GM12873 (cell line): ENCODE data around the gene S100P.

Experiments used
- CTCF ChIP-seq: IDR thresholded peaks from 2 replicates; pipeline ENCODE4 v1.5.1; 2012; ENCODE audit warnings: low read depth, mild to moderate bottlenecking, moderate library complexity, low read length, control low read depth; ENCODE audit not compliant: insufficient read depth; ENCODE audit errors: missing control alignments

Gene S100P

GRCh38 chr4:6716958-6717655, 23.4 kb downstream of the S100P start:
- no peak for TF ChIP-seq CTCF

DNA sequence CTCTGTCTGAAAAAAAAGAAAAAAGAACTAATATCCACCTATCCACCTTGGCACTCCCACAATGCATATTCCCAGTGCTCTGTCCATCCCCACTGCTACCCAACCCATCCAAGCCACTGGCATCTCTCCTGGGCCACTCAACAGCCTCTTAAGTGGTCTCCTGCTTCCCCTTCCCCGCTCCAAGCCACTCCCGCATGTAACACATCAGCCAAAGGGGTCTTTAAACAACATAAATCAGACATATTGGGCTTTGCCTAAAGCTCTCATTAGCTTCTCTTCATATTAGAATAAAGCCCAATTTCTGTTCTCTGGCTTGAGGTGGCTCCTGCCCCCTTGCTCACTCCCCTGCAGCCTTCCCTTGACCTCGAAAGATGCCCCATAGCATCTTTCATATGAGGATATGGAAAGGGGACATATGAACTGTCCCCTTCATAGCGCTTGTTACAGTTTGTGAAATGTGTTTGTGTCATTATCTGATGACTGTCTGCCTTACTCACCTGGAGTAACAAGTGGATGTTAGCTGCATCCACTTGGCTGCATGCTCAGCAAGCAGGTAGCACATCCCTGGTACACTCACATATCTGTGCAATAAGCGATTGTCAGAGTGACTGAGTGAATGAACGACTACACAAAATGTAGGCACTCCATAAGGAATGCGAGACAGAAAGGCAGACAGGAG, 25.4 kb downstream of the S100P start:
- TF ChIP-seq CTCF: no peak

DNA sequence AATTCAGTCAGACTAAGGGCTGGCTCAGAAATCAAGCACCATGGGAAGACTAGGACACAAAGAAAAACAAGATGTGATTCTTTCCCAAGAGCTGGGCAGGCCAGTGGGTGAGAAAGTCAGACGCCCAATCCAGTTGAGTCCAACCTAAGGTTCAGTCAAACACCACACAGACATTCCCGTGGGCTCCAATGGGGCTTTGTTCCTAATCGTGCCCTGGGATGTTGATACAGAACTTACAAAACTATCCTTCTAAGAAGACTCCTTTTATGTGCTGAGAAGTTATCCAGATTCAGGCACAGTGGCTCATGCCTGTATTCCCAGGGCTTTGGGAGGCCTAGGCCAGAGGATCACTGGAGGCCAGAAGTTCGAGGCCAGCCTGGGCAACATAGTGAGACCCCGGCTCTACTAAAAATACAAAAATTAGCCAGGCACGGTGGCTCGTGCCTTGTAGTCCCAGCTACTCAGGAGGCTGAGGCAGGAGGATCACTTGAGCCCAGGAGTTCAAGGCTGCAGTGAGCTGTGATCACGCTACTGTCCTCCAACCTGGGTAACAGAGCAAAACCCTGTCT, 26.0 kb downstream of the S100P start:
- no peak for TF ChIP-seq CTCF

DNA sequence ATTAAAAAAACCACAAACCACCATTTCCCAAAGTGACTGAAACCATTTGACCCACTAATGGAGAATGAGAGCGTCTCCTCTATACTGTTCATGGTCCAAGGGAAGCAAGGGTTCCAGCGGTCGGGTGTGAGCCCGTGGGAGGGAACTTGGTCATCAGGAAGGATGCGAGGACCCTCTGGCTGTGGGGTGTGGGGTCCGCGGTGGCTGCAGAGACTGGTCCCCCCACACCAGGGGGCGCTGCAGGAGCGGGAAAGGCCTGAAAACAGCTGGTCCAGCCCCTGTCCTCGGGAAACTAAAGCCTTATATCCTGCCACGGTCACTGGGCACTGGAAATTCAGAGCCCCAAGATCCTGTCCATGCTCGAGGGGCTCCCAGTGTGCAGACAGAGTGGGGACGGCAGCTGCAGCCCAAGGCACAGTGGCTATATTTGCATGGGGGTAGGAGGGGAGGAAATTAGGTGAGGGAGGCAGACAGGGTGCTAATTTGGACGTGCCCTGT, 26.6 kb downstream of the S100P start:
- TF ChIP-seq CTCF: peak; percentile 93

GRCh38 chr4:6721121-6721520, 27.4 kb downstream of the S100P start:
- TF ChIP-seq CTCF: no peak

DNA sequence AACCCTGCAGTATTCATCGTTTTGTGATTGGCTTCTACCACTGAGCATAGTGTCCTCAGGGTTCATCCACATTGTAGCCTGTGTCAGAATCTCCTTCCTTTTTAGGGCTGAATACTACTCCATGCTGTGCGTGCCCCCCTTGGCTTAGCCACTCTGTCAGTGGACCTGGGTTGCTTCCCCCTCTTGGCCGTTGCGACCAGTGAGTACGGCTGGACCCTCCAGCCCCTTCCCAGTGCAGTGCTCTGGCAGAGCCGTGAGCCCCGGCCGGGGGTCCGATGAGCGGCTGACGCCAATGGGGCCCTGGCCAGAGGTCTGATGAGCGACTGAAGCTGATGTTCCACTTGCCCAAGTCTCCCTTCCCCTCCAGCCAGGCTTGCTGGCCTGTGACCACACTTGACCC, 29.2 kb downstream of the S100P start:
- no peak for TF ChIP-seq CTCF

GRCh38 chr4:6723851-6724250, 30.2 kb downstream of the S100P start:
- TF ChIP-seq CTCF: no peak
